IMR-90 (cell line): ENCODE data around the gene TGM5.
"Not testable (repeated sequence)": the region's sequence is repeated elsewhere in the genome, so short reads cannot be mapped to it uniquely, and the experiment has no call there.

Source experiments
- BHLHE40 ChIP-seq: fragments of 150-350 bp; IDR thresholded peaks from 2 replicates; pipeline ENCODE4 v1.6.1; 2016; ENCODE audit warnings: mild to moderate bottlenecking, low read depth, low read length
- CEBPB ChIP-seq: IDR thresholded peaks from 2 replicates; pipeline ENCODE4 v1.6.1; 2012; ENCODE audit warnings: low read depth, low read length, improper control_type of control experiment
- MAZ ChIP-seq: IDR thresholded peaks from 2 replicates; pipeline ENCODE4 v1.6.1; 2012; ENCODE audit warnings: low read depth, mild to moderate bottlenecking, low read length, improper control_type of control experiment, moderate library complexity, borderline replicate concordance
- MXI1 ChIP-seq: IDR thresholded peaks from 2 replicates; pipeline ENCODE4 v1.6.1; 2012; ENCODE audit warnings: low read depth, mild to moderate bottlenecking, low read length, moderate library complexity, borderline replicate concordance
- POLR2A ChIP-seq: IDR thresholded peaks from 2 replicates; pipeline ENCODE4 v1.6.1; 2012; ENCODE audit warnings: mild to moderate bottlenecking, low read depth, low read length
- SMC3 ChIP-seq: fragments of 150-350 bp; IDR thresholded peaks from 2 replicates; pipeline ENCODE4 v1.6.1; 2016; ENCODE audit warnings: low read depth, mild to moderate bottlenecking, antibody characterized with exemption, low read length, moderate library complexity
- TF ChIP-seq, protein P1 (sequence below): conservative IDR thresholded peaks from 2 replicates; pipeline ENCODE4 v1.5.1; 2012; ENCODE audit warnings: mild to moderate bottlenecking, low read depth, low read length, improper control_type of control experiment

GRCh38 chr15:43289656-43290055, 22.9 kb upstream of the TGM5 start:
- TF ChIP-seq SMC3, POLR2A, CEBPB, MAZ, BHLHE40, MXI1: not testable (repeated sequence)
- TF ChIP-seq, protein P1, sequence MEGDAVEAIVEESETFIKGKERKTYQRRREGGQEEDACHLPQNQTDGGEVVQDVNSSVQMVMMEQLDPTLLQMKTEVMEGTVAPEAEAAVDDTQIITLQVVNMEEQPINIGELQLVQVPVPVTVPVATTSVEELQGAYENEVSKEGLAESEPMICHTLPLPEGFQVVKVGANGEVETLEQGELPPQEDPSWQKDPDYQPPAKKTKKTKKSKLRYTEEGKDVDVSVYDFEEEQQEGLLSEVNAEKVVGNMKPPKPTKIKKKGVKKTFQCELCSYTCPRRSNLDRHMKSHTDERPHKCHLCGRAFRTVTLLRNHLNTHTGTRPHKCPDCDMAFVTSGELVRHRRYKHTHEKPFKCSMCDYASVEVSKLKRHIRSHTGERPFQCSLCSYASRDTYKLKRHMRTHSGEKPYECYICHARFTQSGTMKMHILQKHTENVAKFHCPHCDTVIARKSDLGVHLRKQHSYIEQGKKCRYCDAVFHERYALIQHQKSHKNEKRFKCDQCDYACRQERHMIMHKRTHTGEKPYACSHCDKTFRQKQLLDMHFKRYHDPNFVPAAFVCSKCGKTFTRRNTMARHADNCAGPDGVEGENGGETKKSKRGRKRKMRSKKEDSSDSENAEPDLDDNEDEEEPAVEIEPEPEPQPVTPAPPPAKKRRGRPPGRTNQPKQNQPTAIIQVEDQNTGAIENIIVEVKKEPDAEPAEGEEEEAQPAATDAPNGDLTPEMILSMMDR: not testable (repeated sequence)
